Activated T-cell treated with anti-CD3 and anti-CD28 coated beads, Interleukin-2, amount 50 U/mL, for 1 hour (primary cell): ENCODE results near the gene GALNT18.

Source experiments
- DNase-seq: peaks from one replicate; pipeline ENCODE4 v3.0.0-alpha.2; 2020

Gene GALNT18

GRCh38 chr11:11329062-11329806, 292.6 kb downstream of the GALNT18 start:
- no peak for DNase-seq

GRCh38 chr11:11324090-11324489, 297.7 kb downstream of the GALNT18 start:
- no peak for DNase-seq

- no peak for DNase-seq
Measured at GRCh38 chr11:11322101-11322500, 299.7 kb downstream of the GALNT18 start.

GRCh38 chr11:11320825-11321224, 301.0 kb downstream of the GALNT18 start:
- no peak for DNase-seq

- DNase-seq: no peak
Measured at GRCh38 chr11:11318961-11319360, 302.8 kb downstream of the GALNT18 start.

GRCh38 chr11:11318461-11318860, 303.3 kb downstream of the GALNT18 start:
- DNase-seq: no peak

GRCh38 chr11:11316651-11317230, 305.1 kb downstream of the GALNT18 start:
- no peak for DNase-seq

- DNase-seq: no peak
Measured at GRCh38 chr11:11313902-11314692, 307.7 kb downstream of the GALNT18 start.

GRCh38 chr11:11313426-11313825, 308.4 kb downstream of the GALNT18 start:
- no peak for DNase-seq

- no peak for DNase-seq
Measured at GRCh38 chr11:11312738-11313137, 309.1 kb downstream of the GALNT18 start.

GRCh38 chr11:11311169-11311568, 310.6 kb downstream of the GALNT18 start:
- no peak for DNase-seq

- no peak for DNase-seq
Measured at GRCh38 chr11:11309906-11310305, 311.9 kb downstream of the GALNT18 start.

- no peak for DNase-seq
Measured at GRCh38 chr11:11308249-11308648, 313.6 kb downstream of the GALNT18 start.

GRCh38 chr11:11306855-11307254, 314.9 kb downstream of the GALNT18 start:
- no peak for DNase-seq

GRCh38 chr11:11304550-11304949, 317.3 kb downstream of the GALNT18 start:
- no peak for DNase-seq

GRCh38 chr11:11302565-11302964, 319.2 kb downstream of the GALNT18 start:
- no peak for DNase-seq

GRCh38 chr11:11301212-11301611, 320.6 kb downstream of the GALNT18 start:
- DNase-seq: no peak

- DNase-seq: no peak
Measured at GRCh38 chr11:11297578-11297977, 324.2 kb downstream of the GALNT18 start.

GRCh38 chr11:11296434-11296833, 325.4 kb downstream of the GALNT18 start:
- DNase-seq: no peak

- no peak for DNase-seq
Measured at GRCh38 chr11:11294551-11294855, 327.3 kb downstream of the GALNT18 start.

- DNase-seq: no peak
Measured at GRCh38 chr11:11293798-11294550, 327.8 kb downstream of the GALNT18 start.

GRCh38 chr11:11292839-11293238, 329.0 kb downstream of the GALNT18 start:
- no peak for DNase-seq
